CD4-positive, alpha-beta T cell treated with Interleukin-12 subunit alpha and Interleukin-12 subunit beta, for 1 hour (primary cell): Measurements from ENCODE around the gene ZDHHC14.

Experiments used
- DNase-seq: peaks from one replicate; pipeline ENCODE4 v3.0.0-alpha.2; 2020

ZDHHC14 gene

DNA sequence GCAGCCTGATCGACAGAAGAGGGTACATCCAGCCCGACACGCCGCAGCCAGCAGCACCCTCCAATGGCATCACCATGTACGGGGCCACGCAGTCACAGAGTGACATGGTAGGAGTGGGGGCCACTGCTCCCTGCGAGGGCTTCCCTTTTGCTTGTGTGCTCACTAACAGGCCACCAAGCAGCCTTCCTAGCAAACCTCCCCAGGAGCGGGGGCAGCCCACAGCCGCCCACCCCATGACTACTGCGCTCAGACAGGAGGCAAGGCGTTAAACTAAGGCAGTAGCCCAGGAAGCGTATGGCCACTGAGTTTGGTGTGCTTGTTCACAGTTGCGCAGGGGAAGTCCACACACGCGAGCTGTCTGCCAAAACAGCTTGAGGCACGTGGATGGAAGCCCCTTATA is 272.5 kb downstream of the ZDHHC14 start:
- no peak for DNase-seq

DNA sequence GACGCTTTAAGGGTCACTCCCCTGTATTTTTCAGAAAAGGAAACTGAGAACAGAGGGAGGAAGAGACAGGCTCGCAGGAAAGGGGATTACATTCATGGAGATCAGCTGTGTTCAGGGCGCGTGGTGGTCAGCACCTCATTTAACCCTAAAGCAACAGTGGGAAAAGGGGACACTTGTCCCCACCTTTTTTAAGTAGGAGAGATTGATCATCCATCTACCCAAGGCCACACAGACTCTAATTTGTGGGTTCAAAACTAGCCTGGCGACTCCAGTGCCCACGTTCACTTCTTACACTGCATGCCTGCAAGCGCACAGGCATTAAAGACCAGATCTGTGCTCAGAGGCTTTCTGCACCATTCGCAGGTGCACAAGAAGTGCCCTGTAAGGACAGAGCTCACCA is 274.1 kb downstream of the ZDHHC14 start:
- DNase-seq, result no peak

DNA sequence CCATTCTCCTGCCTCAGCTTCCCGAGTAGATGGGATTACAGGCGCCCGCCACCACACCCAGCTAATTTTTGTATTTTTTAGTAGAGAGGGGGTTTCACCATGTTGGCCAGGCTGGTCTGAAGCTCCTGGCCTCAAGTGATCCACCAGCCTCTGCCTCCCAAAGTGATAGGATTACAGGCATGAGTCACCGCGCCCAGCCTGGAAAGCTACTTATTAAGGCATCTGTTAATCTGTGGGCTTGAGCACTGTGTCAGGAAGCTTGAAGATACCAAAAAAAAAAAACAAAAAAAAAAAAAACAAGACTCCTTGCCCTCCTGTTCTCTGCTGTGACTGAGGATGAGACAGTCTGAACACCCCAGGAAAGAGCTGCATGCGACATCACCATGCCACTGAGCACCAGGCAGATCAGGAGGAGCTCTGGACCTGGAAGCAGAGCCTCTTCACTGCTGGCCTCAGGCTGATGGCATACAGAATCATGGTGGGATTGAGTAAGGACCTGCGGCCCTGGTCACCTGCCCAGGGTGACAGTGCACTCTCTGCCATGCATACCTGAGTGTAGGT is 275.5 kb downstream of the ZDHHC14 start:
- DNase-seq, result no peak

DNA sequence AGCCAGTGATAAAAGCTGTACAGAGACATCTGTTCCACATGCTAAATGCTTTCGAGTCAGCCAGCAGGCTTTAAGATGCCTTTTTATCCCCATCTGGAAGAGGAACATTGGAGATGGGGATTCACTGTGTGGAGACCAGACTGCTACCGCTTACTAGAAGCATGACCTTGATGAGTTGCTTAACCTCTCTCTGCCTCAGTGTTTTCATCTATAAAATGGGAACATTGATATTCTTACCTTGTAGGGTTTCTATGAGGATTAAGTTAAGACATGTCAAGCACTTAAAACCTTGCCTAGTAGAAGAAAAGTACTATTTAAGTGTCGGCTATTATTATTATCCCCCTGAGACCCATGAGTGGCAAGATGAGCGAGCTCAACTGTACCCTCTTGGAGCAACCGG is 276.8 kb downstream of the ZDHHC14 start:
- DNase-seq, result no peak

DNA sequence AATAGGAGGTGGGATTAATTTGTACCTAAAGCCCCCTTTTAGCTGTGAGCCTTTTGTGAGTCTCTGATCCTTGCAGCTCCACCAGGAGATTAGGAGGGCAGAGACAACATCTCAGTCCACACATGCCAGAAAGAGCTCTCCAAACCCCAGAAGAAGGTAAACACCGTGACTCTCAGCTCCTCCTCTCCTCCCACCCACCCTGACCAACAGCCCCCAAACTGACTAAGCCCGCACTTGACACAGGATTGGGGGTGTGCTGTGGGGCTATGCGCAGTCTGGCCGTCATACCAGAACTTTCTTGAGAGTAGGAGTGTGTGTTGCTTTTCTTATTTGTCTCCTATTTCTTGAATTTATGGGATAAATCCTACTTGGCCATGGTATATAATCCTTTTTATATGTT is 277.3 kb downstream of the ZDHHC14 start:
- no peak for DNase-seq

DNA sequence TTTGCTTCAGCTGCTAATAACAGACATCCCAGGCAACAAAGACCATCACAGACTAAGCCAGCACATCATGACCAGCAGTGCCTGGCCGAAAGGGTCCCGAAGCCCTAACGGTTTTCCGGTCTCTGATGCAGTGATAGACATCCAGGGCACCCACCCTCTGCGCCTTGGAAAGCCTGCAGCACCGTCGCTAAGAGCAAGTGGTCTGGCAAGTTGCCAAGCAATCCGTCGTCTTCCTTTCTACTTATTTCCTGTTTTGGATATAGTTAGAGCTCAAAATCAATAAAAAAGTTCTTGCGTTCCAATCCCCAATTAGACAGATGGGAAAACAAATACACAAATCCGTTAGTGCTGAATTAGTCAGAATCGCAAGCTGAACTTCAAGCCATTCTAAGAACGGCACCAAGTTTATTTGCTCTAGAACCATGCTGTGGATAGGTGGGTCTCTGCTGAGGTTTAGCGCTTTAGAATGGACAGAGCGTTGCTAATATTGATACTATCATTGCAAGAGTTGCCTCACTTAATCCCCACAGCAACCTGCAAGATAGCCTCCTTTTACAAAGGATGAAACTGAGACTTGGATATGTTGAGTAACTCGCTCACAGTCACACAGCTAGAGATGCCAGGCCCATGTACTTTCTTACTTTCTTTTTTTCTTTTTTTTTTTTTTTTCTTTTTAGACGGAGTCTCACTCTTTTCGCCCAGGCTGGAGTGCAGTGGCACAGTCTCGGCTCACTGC is 278.7 kb downstream of the ZDHHC14 start:
- DNase-seq, result no peak

DNA sequence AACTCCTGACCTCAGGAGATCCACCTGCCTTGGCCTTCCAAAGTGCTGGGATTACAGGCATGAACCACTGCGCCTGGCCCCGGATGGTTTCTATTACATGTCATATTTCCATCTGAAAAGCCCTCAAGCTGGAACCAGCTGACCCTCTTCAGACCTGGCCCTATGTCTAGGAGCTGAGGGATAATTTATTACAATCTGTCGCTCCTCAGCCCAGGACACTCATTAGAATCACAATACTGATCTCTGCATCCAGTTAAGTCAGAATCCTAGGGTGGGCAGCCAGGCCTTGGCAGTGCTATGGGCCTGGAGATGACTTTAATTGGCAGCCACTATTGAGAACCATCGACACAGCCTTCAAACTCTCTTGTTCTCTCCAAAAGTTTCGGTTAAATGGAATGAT is 279.4 kb downstream of the ZDHHC14 start:
- DNase-seq, result no peak

DNA sequence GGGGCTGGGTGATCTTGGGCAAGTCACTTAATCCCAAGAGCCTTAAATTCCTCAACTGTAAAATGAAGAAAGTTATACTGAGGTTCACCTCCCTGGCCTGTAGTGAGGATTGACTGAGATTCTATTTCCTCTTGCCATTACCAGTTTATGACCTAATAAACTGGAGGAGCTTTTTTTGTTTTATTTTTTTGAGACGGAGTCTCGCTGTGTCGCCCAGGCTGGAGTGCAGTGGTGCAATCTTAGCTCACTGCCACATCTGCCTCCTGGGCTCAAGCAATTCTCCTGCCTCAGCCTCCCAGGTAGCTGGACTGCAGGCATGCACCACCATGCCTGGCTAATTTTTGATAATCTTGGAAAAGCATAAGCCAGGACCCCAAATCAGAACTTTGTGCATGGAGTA is 280.7 kb downstream of the ZDHHC14 start:
- no peak for DNase-seq

DNA sequence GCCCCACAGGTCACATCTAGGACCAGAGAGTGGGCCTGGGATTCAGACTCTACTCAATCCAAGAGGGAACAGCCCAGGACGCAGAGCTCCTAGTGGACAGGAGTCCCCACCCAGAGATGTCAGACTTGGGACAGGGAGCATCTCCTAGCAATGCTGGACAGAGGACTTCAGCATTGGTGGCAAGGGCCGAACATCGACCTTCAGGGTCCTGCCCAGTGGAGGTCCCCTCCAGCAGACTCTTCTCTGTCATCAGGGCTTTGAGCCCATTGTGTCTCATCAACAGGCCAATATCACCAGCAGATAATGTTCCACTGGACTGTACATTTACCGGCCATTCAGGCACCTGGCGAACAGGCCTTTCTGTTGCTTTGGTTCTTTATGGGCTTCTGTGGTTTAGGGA is 282.3 kb downstream of the ZDHHC14 start:
- DNase-seq, result no peak

DNA sequence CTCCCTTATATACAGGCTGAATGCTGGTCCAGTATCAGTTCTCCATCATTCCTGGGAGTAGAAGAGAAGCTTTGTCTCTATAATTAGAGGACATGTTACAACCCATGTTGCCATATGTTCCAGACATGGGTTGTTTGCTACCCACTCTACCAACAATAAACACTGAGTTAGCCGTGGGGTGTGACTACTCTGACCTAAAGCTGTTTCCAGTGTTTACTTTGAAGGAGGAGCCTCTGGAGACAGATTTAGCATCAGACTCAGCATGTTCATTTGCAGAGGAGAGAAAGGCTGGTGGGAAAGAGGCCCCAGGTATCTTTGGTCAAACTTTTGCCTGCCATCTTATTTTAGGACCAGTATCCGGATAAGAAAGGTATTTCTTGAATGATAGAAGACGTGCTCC is 284.2 kb downstream of the ZDHHC14 start:
- no peak for DNase-seq

DNA sequence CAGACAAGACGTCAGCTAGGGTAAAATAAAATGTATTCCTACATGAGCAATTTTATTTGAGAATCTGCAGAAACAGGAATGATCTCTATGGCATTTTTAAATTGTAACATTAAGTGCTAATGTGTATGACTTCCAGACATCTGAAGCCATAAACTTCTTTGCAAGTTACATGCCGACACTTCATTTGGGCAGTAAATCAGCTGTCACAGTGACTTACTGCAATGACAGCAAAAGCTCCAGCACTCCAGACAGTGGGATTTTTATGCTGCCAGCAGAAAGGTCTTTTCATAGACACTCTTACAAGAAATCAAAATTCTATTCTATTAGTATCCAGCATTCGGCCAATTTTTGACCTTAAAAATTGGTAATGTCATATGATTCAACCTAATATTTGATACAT is 285.7 kb downstream of the ZDHHC14 start:
- no peak for DNase-seq

DNA sequence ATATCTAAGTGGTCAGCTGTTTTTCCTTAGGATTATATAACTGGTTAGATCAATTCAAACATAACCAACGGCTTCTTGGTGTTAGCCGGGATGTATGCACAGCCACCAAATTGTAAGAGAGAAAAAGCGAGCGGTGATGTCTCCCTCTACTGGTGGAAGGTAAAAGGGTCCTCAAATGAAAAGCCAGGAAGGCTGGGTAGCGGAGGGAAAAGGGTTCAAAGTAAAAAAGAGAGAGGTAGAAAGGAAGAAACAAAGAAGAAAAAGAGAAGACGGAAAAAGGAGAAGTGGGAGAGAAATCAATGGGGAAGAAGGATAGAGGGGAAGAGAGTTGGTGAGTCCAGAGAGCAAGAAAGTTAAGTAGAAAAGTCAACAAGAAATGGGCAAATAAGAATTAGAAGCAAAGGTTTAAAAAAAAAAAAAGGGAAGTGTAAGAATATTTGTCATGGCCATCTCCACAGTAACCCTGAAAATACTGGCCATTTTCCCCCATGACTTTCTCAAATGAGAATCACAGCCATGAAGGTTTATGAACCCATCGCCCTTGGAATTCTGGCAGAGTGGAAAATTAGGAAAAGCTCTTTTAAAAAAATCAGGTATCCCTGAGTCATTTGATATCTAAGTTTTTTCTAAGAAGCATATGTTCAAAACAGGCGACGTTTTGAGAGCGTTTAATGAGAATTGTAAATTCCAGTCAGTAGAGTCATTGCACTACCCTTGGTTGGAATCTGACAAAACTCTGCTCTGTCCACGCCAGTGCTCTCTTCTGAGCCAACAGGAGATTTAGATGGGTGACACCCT is 286.4 kb downstream of the ZDHHC14 start:
- DNase-seq, result peak; percentile 64

DNA sequence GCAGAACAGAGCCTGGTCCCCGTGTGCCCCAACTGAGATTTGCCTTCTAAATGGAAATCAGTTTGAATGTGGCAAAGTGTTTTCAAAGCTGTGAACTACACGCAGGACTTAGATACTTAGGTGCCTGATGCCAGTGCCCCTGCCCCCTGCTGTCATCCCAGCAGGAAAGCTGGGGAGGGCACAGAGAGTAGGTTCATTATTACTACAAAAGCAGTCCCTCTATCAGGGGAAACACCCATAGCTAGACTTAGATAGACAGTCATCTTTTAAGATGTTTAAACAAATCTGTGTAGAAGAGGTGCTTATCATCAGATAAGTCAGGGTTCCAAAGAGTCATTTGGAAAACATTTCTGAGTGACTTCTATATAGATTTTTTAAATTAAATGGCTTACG is 287.0 kb downstream of the ZDHHC14 start:
- DNase-seq, result no peak

DNA sequence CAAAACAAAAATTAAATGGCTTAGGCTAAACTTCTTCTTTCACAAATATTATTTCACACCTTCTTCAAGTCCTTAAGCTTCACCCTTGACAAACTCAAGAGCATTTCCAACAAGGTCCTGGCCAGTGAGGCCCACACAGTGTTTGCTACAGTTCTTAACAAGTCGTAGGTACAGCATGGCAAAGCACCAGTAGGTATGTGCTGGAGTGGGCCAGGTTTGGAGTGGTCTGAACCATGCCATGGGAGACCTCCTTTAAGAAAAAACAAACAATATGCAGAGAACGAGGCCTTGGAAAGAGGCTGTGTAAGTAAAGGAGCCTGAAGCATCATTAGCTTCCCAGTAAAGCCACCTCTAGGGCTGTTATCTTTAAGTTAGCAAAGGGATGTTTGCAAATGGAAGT is 287.7 kb downstream of the ZDHHC14 start:
- DNase-seq, result no peak

DNA sequence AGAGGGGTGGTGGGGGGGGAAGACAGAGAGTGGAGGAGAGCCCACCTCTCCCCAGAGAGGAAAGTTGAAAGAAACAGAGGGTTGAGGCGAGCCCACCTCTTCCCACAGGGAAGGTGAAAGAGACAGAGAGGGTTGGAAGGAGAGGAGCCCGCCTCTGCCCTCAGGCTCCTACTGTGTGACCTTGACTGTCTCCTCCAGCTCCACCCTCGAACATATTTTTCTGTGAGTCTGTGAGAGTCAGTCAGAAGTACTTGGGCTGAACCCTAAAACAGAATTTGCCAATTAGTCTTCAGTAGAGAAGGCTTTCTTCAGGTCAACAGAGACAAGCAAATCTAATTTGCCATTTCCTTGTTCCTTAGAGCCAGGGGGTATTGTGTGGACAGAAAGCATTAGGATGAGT is 288.3 kb downstream of the ZDHHC14 start:
- DNase-seq, result no peak

DNA sequence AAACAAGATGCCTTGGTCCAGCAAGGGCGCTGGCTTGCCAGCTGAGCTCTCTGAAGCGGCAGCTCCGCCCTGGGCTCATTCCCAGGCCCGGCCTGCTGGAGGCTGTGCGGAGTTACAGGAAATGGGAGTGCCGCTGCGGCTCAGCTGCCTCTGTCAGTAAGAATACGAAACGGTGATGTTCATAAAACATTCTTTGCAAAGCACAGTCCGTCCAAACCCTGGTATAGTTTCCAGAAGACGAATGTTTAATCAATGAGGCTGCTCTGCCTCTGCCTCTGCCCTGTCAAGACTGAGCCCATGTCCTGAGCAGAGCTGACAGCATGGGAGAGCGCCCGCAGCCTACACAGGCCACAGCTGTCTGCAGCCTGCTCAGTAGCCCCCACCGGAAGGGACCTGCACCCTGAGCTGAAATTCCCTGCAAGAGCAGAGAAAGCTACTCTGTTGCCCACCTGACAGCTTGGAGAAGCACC is 288.8 kb downstream of the ZDHHC14 start:
- no peak for DNase-seq

DNA sequence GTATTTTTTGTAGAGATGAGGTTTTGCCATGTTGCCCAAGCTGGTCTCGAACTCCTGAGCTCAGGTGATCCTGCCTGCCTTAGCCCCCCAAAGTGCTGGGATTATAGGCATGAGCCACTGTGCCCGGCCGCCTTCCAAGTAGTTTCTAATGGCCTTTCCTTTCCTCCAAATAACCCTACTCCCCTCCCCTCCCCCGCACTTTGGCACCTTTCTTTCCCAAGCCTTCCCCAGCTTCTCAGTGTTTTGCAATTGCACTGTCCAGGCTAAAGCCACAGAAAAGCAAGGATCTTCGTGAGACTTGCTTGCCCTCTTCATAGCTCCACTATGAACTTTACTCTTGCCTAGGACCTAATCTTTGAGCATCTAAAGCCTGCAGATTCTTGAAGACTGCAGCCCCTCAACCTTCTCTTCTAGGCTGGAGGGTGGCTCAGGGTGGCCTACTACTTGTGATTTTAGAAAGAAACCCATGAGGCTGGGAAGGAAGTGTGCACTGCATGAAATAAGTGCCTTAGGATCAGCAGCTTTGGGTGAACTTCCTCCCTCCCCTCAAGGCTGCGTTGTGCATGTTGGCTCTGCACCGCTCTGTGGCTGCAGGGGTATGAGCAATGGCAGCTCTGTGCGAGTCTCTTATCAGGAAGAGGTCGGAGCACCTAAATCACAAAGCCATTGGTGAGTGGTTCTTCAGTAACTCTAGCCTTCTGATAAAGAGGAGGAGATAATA is 289.6 kb downstream of the ZDHHC14 start:
- DNase-seq, result no peak

DNA sequence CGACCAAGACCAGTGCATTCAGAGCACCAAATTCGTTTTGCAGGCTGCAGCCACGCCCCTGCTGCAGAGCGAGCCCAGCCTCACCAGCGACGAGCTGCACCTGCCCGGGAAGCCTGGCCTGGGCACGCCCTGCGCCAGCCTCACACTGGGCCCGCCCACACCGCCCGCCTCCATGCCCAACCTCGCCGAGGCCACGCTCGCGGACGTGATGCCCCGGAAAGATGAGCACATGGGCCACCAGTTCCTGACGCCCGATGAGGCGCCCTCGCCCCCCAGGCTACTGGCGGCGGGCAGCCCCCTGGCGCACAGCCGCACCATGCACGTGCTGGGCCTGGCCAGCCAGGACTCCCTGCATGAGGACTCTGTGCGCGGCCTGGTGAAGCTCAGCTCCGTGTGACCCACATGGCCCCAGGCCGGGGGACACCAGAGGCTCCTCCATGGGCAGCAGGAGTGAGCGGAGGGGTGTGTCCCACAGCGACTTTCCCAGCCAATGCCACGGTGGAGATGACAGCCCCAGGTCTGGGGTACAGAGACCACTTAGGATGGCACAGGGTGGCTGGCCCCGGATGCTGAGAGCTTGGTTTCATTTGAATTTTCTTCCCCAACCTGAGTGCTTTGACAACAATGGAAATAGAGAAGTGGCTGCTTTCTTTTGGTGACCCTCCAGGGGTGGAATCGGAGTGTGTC is 291.9 kb downstream of the ZDHHC14 start:
- DNase-seq, result no peak

DNA sequence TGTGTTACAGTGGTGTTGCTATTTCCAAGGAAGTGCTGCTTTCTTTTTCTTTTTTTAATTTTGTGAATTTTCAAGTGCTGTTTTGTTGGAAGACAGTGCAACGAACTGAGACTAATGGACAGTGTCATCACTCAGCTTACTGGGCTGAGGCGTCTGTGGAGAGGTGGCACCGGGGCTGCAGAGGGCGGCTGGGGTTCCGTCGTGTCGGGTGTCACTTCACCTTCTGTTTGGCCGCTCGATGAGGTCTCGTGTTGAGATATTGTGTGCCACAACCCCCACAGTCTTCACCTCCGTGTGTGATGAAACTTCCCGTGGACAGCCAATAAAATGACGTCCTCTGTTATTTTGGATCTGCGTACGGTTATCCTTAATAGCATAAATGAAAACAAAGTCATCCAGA is 292.6 kb downstream of the ZDHHC14 start:
- no peak for DNase-seq

DNA sequence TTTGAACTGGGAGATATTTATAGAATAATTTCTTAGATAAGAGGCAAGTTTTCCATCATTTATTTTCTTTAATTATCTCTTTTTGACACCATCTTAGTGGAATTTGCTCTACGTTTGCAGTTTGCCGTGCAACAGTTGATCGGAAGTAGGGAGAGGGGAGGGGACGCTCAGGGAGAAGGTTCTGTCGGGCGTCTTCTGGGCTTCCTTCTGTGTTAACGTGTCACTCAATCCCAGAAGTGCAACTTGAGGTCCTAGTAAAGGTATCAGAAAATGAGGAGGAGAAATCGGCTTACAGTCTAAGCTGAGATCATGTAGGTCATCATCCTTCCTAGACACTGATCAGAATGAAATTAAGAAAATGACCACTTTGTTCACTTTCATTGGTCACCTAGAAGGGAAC is 293.1 kb downstream of the ZDHHC14 start:
- no peak for DNase-seq

DNA sequence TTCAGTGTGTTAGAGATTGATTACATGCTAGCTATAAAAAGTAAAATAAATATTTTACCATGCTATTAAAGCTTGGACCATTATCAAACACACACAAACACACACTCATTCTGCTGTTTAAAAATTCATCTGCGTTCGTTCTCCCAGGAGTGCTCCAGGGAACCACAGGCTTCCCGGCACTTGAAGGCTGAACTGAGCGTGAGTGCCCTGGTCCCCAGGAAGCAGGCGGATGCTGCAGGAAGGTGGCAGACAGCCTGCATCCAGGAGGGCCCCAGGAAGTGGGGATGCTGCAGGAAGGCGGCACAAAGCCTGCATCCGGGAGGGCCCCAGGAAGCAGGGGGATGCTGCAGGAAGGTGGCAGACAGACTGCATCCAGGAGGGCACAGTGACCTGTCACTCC is 294.8 kb downstream of the ZDHHC14 start:
- DNase-seq, result no peak

DNA sequence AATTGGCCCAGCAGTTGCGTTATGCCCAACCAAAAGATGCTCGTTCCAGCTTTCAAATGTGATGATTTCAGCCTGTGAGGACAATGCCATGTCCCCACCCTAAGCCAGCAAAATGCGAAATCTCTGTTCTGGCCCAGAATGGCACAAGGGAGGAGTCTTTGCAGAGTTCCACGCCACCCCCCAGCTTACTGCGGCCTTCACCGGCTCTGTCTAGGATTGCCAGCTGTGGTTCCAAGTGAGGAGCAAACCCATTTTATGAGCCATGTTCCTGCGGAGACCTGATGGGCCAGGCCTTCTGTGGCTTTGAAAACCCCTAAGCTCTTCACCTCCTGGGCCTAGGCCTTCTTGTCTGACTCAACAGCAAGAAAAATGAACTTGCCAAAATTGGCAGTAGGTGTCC is 295.3 kb downstream of the ZDHHC14 start:
- no peak for DNase-seq

DNA sequence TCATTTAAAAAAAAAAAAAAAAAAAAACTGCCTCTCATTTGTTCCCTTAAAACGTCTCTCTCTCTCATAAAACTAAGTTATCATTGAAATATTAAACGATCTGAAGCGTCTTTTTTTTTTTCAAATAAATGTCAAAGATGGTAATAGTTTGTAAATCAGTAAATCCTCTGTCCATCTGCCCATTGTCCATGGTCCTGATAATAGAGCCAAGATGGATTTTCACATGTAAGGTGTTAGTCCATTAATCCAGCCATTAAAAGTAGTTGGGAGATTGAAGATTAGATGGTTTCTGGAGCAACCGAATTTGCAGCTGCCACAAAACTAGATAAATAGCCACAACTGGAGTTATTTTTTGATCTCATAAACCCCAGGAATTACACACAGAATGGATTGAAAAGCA is 296.2 kb downstream of the ZDHHC14 start:
- no peak for DNase-seq
